ENCODE results near the gene POMC. TPM values are rescaled to one million over a fixed set of nuclear protein-coding genes. Genes with fewer than 3 reads are reported as not detected.
"Not testable (repeated sequence)": the region's sequence is repeated elsewhere in the genome, so short reads cannot be mapped to it uniquely, and the experiment has no call there.

The POMC gene
- total and polyA plus RNA-seq, 12 donors, result 0.75 to 115 (median 10.0) TPM

GRCh38 chr2:25155401-25155800 lies 13.0 kb downstream of the POMC start:
- DNase-seq, result no peak
- TF ChIP-seq POLR2A (IDR thresholded peaks at IDR 0.05), result no peak
- TF ChIP-seq CTCF (IDR thresholded peaks at IDR 0.05), result no peak
- intact Hi-C loops (cut with DNase I), result no loop called here
- no peaks in the 10 kb centered on the region for H3K9me3 ChIP-seq (replicated peaks in 1 of 3)
- H3K27me3 ChIP-seq, result no peaks in the 10 kb centered on the region
- H3K4me3 ChIP-seq, result no peak overlapping the region
- no peaks in the 10 kb centered on the region for H3K4me1 ChIP-seq (replicated peaks in 1 of 2)
- WGBS, 4 donors, result 84 to 92% (median 86%) methylated on average over 10 of the region's 10 CpGs
- no peak overlapping the region for H3K27ac ChIP-seq
- H3K36me3 ChIP-seq (replicated peaks in 1 of 2), result no peaks in the 10 kb centered on the region

DNA sequence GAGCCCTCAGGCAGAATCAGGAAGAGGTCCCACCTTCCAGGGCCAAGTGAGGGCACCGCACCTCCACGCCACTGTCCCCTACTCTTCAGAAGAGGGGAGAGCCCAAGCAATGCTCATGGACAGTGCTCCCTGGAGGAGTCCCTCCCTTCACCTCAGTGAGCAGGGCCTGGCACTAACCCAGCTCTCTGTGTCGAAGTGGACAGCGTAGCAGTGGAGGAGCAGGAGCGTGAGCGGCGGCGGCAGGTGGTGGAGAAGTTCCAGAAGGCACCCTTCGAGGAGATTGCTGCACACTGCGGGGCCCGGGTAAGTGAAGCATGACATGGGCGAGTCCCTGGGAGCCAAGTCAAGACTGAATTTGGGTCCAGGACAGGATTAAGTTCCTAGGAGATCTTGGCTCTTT lies 16.7 kb downstream of the POMC start:
- intact Hi-C loops (cut with DNase I), result no loop called here
- 92 to 95% (median 93%) methylated on average over 4 to 12 of the region's 12 CpGs for WGBS, 4 donors
- no peak for DNase-seq
- H3K9me3 ChIP-seq (replicated peaks in 1 of 3), result no peaks in the 10 kb centered on the region
- no peaks in the 10 kb centered on the region for H3K27me3 ChIP-seq
- no peak for TF ChIP-seq POLR2A (IDR thresholded peaks at IDR 0.05)
- no peak for TF ChIP-seq CTCF (IDR thresholded peaks at IDR 0.05)
- no peak overlapping the region for H3K27ac ChIP-seq
- no peaks in the 10 kb centered on the region for H3K36me3 ChIP-seq (replicated peaks in 1 of 2)
- H3K4me1 ChIP-seq (replicated peaks in 1 of 2), result no peaks in the 10 kb centered on the region
- no peak overlapping the region for H3K4me3 ChIP-seq

GRCh38 chr2:25150993-25151392 lies 17.4 kb downstream of the POMC start:
- WGBS, 4 donors, result 88 to 92% (median 91%) methylated on average over 5 of the region's 5 CpGs
- DNase-seq; H3K36me3 ChIP-seq (replicated peaks in 1 of 2); H3K27ac ChIP-seq; H3K4me1 ChIP-seq (replicated peaks in 1 of 2); intact Hi-C loops (cut with DNase I); H3K9me3 ChIP-seq (replicated peaks in 1 of 3); H3K4me3 ChIP-seq; H3K27me3 ChIP-seq: not testable (repeated sequence)

DNA sequence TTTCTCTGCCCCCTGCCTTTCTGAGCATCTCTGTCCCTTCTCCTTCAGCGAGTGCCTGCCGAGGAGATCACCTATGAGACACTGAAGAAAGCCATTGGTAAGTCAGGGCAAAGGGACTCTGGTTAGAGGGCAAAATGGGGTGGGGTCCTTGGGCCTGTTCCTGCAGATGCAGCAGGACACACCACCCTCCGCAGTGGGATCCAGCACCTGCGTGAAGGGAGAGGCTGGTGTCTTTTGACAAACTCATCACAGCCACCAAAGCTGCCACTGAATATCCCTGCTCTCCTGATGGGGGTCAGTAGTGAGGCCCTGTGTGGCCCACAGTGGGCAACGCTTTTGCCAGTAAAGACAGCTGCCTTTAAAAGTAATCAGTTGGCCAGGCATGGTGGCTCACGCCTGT lies 18.7 kb downstream of the POMC start:
- no peak overlapping the region for H3K4me3 ChIP-seq
- TF ChIP-seq POLR2A (IDR thresholded peaks at IDR 0.05), result no peak
- no peak for TF ChIP-seq CTCF (IDR thresholded peaks at IDR 0.05)
- H3K4me1 ChIP-seq (replicated peaks in 1 of 2), result no peaks in the 10 kb centered on the region
- H3K36me3 ChIP-seq (replicated peaks in 1 of 2), result no peaks in the 10 kb centered on the region
- no peak overlapping the region for H3K27ac ChIP-seq
- 93 to 100% (median 95%) methylated on average over 2 to 6 of the region's 6 CpGs for WGBS, 4 donors
- no peak for DNase-seq
- no peaks in the 10 kb centered on the region for H3K9me3 ChIP-seq (replicated peaks in 1 of 3)
- intact Hi-C loops (cut with DNase I), result no loop called here
- H3K27me3 ChIP-seq, result no peaks in the 10 kb centered on the region

- WGBS, 4 donors, result 95 to 98% (median 97%) methylated on average over 10 of the region's 10 CpGs
These were observed 21.5 kb downstream of the POMC start for GRCh38 chr2:25146896-25147295.

More at GRCh38 chr2:25146896-25147295, 21.5 kb downstream of the POMC start:
- Histone ChIP-seq H3K4me1 (replicated peaks in 1 of 2) (no peaks in the 10 kb centered on the region), H3K27me3 (no peaks in the 10 kb centered on the region), H3K9me3 (replicated peaks in 1 of 3) (no peaks in the 10 kb centered on the region), H3K27ac (no peak overlapping the region), H3K36me3 (replicated peaks in 1 of 2) (no peaks in the 10 kb centered on the region), H3K4me3 (no peak overlapping the region)
- intact Hi-C loops (cut with DNase I), result no loop called here
- TF ChIP-seq CTCF (IDR thresholded peaks at IDR 0.05), result no peak
- TF ChIP-seq POLR2A (IDR thresholded peaks at IDR 0.05), result no peak
- no peak for DNase-seq
